ENCODE data around the gene FBXO46. TPM values are rescaled to one million over a fixed set of nuclear protein-coding genes. Genes with fewer than 3 reads are reported as not detected.

Gene FBXO46
- total and polyA plus RNA-seq, 2 of the 13 experiments (the other 11 are each of a cell fraction or from before 2014, with no cell fraction given): 6.2 to 6.4 TPM

DNA sequence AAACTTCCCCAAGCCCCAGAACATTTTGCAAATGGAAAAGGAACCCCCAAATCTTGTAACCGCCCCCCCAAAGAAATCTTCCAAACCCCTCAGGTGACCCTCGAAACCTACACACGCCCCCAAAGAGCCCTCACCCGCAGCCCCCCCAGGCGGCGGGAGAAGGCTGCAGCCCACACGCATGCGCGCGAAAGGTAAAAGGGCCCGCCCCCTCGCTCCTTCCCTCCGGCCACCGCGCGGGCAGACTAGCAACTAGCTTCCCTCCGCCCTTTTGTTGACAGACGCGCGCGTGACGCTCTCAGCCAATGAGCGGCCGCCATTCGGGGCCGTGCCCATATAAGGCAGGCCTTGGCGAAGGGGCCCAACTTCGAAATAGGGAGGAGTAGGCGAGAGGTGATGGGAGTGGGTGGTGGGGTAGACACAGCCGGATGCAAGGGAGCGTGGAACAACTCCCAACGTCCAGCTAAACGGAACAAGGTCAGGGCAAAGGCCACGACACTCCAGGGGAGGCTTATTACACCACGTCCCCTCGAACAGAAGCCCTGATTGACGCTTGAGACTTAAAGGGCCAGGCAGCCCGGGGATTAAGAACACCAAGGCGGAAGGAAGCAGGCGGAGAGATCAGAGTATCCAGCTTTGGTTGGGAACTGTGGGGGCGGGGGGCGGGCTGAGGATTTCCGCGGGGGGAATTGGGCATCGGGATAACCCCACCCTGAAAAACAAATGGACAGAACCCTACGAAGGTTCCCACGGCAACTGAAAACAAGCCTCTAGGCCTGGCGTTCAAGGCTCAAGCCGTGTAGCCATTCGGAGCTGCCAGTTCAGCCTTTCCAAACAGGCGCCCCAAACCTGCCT, 13.3 kb downstream of the FBXO46 start (continued):
- TF ChIP-seq ZSCAN20 (CRISPR knock-in tag; IDR thresholded peaks at IDR 0.05; ENCODE audit: borderline replicate concordance): no peak
- no peak for TF ChIP-seq ZNF34 (CRISPR knock-in tag; IDR thresholded peaks at IDR 0.05; ENCODE audit: borderline replicate concordance)
- no peak for TF ChIP-seq PCBP1 (IDR thresholded peaks at IDR 0.05; ENCODE audit: borderline replicate concordance, low read depth, low read length)
- TF ChIP-seq, protein P1, sequence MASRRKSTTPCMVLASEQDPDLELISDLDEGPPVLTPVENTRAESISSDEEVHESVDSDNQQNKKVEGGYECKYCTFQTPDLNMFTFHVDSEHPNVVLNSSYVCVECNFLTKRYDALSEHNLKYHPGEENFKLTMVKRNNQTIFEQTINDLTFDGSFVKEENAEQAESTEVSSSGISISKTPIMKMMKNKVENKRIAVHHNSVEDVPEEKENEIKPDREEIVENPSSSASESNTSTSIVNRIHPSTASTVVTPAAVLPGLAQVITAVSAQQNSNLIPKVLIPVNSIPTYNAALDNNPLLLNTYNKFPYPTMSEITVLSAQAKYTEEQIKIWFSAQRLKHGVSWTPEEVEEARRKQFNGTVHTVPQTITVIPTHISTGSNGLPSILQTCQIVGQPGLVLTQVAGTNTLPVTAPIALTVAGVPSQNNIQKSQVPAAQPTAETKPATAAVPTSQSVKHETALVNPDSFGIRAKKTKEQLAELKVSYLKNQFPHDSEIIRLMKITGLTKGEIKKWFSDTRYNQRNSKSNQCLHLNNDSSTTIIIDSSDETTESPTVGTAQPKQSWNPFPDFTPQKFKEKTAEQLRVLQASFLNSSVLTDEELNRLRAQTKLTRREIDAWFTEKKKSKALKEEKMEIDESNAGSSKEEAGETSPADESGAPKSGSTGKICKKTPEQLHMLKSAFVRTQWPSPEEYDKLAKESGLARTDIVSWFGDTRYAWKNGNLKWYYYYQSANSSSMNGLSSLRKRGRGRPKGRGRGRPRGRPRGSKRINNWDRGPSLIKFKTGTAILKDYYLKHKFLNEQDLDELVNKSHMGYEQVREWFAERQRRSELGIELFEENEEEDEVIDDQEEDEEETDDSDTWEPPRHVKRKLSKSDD (CRISPR knock-in tag; IDR thresholded peaks at IDR 0.05; ENCODE audit: low read depth): peak; percentile 68; the same call in 1 of the 2 replicates
- TF ChIP-seq, protein P2, sequence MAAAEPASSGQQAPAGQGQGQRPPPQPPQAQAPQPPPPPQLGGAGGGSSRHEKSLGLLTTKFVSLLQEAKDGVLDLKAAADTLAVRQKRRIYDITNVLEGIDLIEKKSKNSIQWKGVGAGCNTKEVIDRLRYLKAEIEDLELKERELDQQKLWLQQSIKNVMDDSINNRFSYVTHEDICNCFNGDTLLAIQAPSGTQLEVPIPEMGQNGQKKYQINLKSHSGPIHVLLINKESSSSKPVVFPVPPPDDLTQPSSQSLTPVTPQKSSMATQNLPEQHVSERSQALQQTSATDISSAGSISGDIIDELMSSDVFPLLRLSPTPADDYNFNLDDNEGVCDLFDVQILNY (CRISPR knock-in tag; conservative IDR thresholded peaks at IDR 0.05): no peak
- no peak for TF ChIP-seq ZNF3 (CRISPR knock-in tag; IDR thresholded peaks at IDR 0.05)
- TF ChIP-seq, protein P3, sequence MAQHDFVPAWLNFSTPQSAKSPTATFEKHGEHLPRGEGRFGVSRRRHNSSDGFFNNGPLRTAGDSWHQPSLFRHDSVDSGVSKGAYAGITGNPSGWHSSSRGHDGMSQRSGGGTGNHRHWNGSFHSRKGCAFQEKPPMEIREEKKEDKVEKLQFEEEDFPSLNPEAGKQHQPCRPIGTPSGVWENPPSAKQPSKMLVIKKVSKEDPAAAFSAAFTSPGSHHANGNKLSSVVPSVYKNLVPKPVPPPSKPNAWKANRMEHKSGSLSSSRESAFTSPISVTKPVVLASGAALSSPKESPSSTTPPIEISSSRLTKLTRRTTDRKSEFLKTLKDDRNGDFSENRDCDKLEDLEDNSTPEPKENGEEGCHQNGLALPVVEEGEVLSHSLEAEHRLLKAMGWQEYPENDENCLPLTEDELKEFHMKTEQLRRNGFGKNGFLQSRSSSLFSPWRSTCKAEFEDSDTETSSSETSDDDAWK (CRISPR knock-in tag; IDR thresholded peaks at IDR 0.05): no peak
- 0 out of 2 replicates have a peak, but pooled peaks have one; percentile 50 for TF ChIP-seq ZNF329 (CRISPR knock-in tag; IDR thresholded peaks at IDR 0.05; ENCODE audit: low read depth)
- TF ChIP-seq ZFY (CRISPR knock-in tag; IDR thresholded peaks at IDR 0.05): peak; percentile 51; the same call in 1 of the 2 replicates
- no peak; the same call in 1 of the 2 replicates for TF ChIP-seq IRF2 (CRISPR knock-in tag; IDR thresholded peaks at IDR 0.05)
- TF ChIP-seq, protein P4, sequence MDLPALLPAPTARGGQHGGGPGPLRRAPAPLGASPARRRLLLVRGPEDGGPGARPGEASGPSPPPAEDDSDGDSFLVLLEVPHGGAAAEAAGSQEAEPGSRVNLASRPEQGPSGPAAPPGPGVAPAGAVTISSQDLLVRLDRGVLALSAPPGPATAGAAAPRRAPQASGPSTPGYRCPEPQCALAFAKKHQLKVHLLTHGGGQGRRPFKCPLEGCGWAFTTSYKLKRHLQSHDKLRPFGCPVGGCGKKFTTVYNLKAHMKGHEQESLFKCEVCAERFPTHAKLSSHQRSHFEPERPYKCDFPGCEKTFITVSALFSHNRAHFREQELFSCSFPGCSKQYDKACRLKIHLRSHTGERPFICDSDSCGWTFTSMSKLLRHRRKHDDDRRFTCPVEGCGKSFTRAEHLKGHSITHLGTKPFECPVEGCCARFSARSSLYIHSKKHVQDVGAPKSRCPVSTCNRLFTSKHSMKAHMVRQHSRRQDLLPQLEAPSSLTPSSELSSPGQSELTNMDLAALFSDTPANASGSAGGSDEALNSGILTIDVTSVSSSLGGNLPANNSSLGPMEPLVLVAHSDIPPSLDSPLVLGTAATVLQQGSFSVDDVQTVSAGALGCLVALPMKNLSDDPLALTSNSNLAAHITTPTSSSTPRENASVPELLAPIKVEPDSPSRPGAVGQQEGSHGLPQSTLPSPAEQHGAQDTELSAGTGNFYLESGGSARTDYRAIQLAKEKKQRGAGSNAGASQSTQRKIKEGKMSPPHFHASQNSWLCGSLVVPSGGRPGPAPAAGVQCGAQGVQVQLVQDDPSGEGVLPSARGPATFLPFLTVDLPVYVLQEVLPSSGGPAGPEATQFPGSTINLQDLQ (CRISPR knock-in tag; IDR thresholded peaks at IDR 0.05): 0 out of 2 replicates have a peak, but pooled peaks have one; percentile 58
- TF ChIP-seq HDAC2 (CRISPR knock-in tag; IDR thresholded peaks at IDR 0.05): peak; percentile 75
- TF ChIP-seq KLF9 (CRISPR knock-in tag; IDR thresholded peaks at IDR 0.05; ENCODE audit: low read depth): peak; percentile 60; the same call in 1 of the 2 replicates
- TF ChIP-seq RFXAP (CRISPR knock-in tag; IDR thresholded peaks at IDR 0.05; ENCODE audit: borderline replicate concordance): peak; percentile 95
- no peak for TF ChIP-seq NFATC3 (CRISPR knock-in tag; IDR thresholded peaks at IDR 0.05)
- TF ChIP-seq, protein P5, sequence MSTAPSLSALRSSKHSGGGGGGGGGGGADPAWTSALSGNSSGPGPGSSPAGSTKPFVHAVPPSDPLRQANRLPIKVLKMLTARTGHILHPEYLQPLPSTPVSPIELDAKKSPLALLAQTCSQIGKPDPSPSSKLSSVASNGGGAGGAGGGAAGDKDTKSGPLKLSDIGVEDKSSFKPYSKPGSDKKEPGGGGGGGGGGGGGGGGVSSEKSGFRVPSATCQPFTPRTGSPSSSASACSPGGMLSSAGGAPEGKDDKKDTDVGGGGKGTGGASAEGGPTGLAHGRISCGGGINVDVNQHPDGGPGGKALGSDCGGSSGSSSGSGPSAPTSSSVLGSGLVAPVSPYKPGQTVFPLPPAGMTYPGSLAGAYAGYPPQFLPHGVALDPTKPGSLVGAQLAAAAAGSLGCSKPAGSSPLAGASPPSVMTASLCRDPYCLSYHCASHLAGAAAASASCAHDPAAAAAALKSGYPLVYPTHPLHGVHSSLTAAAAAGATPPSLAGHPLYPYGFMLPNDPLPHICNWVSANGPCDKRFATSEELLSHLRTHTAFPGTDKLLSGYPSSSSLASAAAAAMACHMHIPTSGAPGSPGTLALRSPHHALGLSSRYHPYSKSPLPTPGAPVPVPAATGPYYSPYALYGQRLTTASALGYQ (CRISPR knock-in tag; IDR thresholded peaks at IDR 0.05): peak; percentile 81
- TF ChIP-seq, protein P6, sequence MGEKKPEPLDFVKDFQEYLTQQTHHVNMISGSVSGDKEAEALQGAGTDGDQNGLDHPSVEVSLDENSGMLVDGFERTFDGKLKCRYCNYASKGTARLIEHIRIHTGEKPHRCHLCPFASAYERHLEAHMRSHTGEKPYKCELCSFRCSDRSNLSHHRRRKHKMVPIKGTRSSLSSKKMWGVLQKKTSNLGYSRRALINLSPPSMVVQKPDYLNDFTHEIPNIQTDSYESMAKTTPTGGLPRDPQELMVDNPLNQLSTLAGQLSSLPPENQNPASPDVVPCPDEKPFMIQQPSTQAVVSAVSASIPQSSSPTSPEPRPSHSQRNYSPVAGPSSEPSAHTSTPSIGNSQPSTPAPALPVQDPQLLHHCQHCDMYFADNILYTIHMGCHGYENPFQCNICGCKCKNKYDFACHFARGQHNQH (CRISPR knock-in tag; IDR thresholded peaks at IDR 0.05): peak; percentile 65; the same call in 1 of the 2 replicates
